GM21786 (cell line): ENCODE results near the gene CMSS1.
A peak's percentile ranks its signal among the peaks of the same experiment; 100 is the strongest.

ENCODE experiments used
- ATAC-seq: cut with Tn5 transposase; IDR thresholded peaks from one replicate; pipeline ENCODE4 v1.9.1; 2021; ENCODE audit not compliant: unreplicated experiment

Gene CMSS1

GRCh38 chr3:99954914-99955644 lies 137.4 kb downstream of the CMSS1 start:
- ATAC-seq, result no peak

GRCh38 chr3:99955773-99956562 lies 138.3 kb downstream of the CMSS1 start:
- no peak for ATAC-seq

GRCh38 chr3:99957151-99957796 lies 139.6 kb downstream of the CMSS1 start:
- no peak for ATAC-seq

GRCh38 chr3:99958222-99958912 lies 140.7 kb downstream of the CMSS1 start:
- ATAC-seq, result no peak

- ATAC-seq, result no peak
Measured at GRCh38 chr3:99960123-99960878, 142.6 kb downstream of the CMSS1 start.

GRCh38 chr3:99960941-99961340 lies 143.3 kb downstream of the CMSS1 start:
- ATAC-seq, result no peak

GRCh38 chr3:99961756-99962515 lies 144.3 kb downstream of the CMSS1 start:
- ATAC-seq, result no peak

- no peak for ATAC-seq
Measured at GRCh38 chr3:99962703-99963102, 145.0 kb downstream of the CMSS1 start.

GRCh38 chr3:99965077-99965476 lies 147.4 kb downstream of the CMSS1 start:
- no peak for ATAC-seq

- ATAC-seq, result no peak
Measured at GRCh38 chr3:99965681-99966408, 148.2 kb downstream of the CMSS1 start.

- no peak for ATAC-seq
Measured at GRCh38 chr3:99966662-99967416, 149.2 kb downstream of the CMSS1 start.

- no peak for ATAC-seq
Measured at GRCh38 chr3:99967796-99968195, 150.1 kb downstream of the CMSS1 start.

GRCh38 chr3:99969136-99969535 lies 151.5 kb downstream of the CMSS1 start:
- ATAC-seq, result no peak

- peak; percentile 93 for ATAC-seq
Measured at GRCh38 chr3:99970198-99970597, 152.5 kb downstream of the CMSS1 start.

GRCh38 chr3:99971761-99972160 lies 154.1 kb downstream of the CMSS1 start:
- ATAC-seq, result no peak

- ATAC-seq, result no peak
Measured at GRCh38 chr3:99972380-99973104, 154.9 kb downstream of the CMSS1 start.

- no peak for ATAC-seq
Measured at GRCh38 chr3:99974989-99975388, 157.3 kb downstream of the CMSS1 start.

GRCh38 chr3:99976584-99976983 lies 158.9 kb downstream of the CMSS1 start:
- no peak for ATAC-seq
